Right lobe of liver (tissue), 6 donors: ENCODE results near the gene GATM. TPM values are rescaled to one million over a fixed set of nuclear protein-coding genes. Genes with fewer than 3 reads are reported as not detected.
A peak's percentile ranks its signal among the peaks of the same experiment; 100 is the strongest.

Experiments
- ATAC-seq, 4 donors: fragments of 200-7000 bp; cut with Tn5 transposase; one replicate each; pipeline ENCODE4 v1.9.1; 2020; ENCODE audit warnings: mild to moderate bottlenecking in 4 of 4, moderate library complexity in 4 of 4
- DNase-seq, 3 donors: peaks; one replicate each; pipeline ENCODE4 v3.0.0-alpha.2; 2020
- H3K27ac ChIP-seq, 3 donors: fragments of 200-600 bp; one replicate each; pipeline ENCODE4 v1.8.0; 2022
- H3K27me3 ChIP-seq, 2 donors: fragments of 200-600 bp; one replicate each; pipeline ENCODE4 v1.8.0; 2022
- H3K36me3 ChIP-seq, 4 donors: fragments of 200-600 bp; sonication (generic) in 1 of 4; one replicate each; pipeline versions ENCODE4 v1.5.1 to v1.8.0; 2017 to 2022; ENCODE audit warnings: control low read depth in 1 of 4
- H3K4me1 ChIP-seq, 4 donors: fragments of 200-600 bp; sonication (generic) in 1 of 4; one replicate each; pipeline versions ENCODE4 v1.5.1 to v1.8.0; 2017 to 2022; ENCODE audit warnings: control low read depth in 1 of 4
- H3K4me3 ChIP-seq, 3 donors: fragments of 200-600 bp; one replicate each; pipeline ENCODE4 v1.8.0; 2022
- H3K9me3 ChIP-seq, 4 donors: fragments of 200-600 bp; sonication (generic) in 1 of 4; one replicate each; pipeline versions ENCODE4 v1.5.1 to v1.8.0; 2017 to 2022; ENCODE audit warnings: control low read depth in 1 of 4
- POLR2A ChIP-seq: fragments of 450-650 bp; IDR thresholded peaks from one replicate; pipeline ENCODE4 v1.6.1; 2017; ENCODE audit warnings: antibody characterized with exemption, mild to moderate bottlenecking
- WGBS: methylation state at CpG from one replicate; pipeline ENCODE4 v1.1.6; 2018; ENCODE audit warnings: low coverage, low lambda C conversion rate; ENCODE audit not compliant: insufficient coverage; ENCODE audit errors: missing lambda C conversion rate; 5-methylcytosine and 5-hydroxymethylcytosine counted together
- intact Hi-C, 2 donors: fragments of 100-400 bp; cut with DNase I; formaldehyde crosslinking; loops; one replicate each; pipeline versions ENCODE4 v1.11.2 to v1.14.1; 2022
- total RNA-seq, 6 experiments: library from RNA; depleted of rRNA in 2 of 6; stranded (reverse); fragments of >200 nt in 2 of 6; fragmentation: NEBNext Ultra II Directional in 3 of 6; extraction: Animal tissue kit (Norgen Biotek cat#: 25700) in 3 of 6; gene quantifications; one replicate each; pipeline versions ENCODE4 v1.1.0 to v1.2.4, GENCODE V29; 2016 to 2023
- TF ChIP-seq, protein P1 (sequence below), 4 donors: fragments of 200-600 bp in 3 of 4; fragments of 450-650 bp in 1 of 4; IDR thresholded peaks; one replicate each; pipeline versions ENCODE4 v1.5.1 to v1.8.0; 2016 to 2022; ENCODE audit warnings: antibody characterized with exemption in 4 of 4, mild to moderate bottlenecking in 2 of 4
- donor health status: DM: no; HTN: yes; CAD: no.
- donor health status: DM: no; HTN: no; CAD: no.
- donor health status: DM: no; HTN: no; CAD: no.
- donor health status: DM: no; HTN: yes; CAD: no.
- donor health status: DM: no; HTN: yes; CAD: no.

The GATM gene
- total RNA-seq, 6 experiments from 2014 or later = 404 to 1,363 (median 579) TPM

DNA sequence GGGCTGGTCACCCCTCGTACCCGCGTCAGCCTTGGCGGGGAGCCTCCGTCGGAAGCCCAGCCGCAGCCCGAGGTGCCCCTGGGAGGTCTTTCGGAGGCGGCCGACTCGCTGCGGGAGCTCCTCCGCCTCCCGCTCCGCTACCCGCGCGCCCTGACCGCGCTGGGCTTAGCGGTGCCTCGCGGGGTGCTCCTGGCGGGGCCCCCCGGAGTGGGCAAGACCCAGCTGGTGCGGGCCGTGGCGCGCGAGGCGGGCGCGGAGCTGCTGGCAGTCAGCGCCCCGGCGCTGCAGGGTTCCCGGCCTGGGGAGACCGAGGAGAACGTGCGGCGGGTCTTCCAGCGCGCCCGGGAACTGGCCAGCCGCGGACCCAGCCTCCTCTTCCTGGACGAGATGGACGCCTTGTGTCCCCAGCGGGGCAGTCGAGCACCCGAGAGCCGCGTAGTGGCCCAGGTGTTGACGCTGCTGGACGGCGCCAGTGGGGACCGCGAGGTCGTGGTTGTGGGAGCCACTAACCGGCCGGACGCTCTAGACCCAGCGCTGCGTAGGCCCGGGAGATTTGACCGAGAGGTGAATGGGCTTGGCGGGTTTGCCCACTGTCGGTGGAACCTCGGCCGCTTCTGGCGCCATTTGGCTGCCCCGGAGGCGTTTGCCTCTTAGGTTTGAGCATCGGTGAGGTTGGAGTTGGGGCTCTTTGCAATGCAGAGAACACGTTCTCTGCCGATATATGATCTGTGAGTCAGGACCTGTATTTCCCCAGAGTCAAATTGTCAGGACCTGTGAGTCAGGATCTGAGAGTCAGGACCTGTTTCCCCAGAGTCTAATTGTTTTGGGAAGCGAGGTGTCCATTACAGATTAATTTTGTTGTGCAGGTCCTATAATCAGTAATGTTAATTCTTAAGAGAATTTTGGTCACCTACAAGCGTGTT is 24.9 kb upstream of the GATM start:
- no peaks in the 10 kb centered on the region for H3K9me3 ChIP-seq
- intact Hi-C loops = no loop called here
- peaks cover 0 to 39% (median 13%) of the 10 kb centered on the region in 4 donors for H3K4me1 ChIP-seq
- DNase-seq (peak; percentile 70 to 77 (median 75)), ATAC-seq (peak; percentile 43 to 62 (median 54))
- peaks cover 0 to 32% (median 15%) of the 10 kb centered on the region in 4 donors for H3K36me3 ChIP-seq
- TF ChIP-seq, protein P1, sequence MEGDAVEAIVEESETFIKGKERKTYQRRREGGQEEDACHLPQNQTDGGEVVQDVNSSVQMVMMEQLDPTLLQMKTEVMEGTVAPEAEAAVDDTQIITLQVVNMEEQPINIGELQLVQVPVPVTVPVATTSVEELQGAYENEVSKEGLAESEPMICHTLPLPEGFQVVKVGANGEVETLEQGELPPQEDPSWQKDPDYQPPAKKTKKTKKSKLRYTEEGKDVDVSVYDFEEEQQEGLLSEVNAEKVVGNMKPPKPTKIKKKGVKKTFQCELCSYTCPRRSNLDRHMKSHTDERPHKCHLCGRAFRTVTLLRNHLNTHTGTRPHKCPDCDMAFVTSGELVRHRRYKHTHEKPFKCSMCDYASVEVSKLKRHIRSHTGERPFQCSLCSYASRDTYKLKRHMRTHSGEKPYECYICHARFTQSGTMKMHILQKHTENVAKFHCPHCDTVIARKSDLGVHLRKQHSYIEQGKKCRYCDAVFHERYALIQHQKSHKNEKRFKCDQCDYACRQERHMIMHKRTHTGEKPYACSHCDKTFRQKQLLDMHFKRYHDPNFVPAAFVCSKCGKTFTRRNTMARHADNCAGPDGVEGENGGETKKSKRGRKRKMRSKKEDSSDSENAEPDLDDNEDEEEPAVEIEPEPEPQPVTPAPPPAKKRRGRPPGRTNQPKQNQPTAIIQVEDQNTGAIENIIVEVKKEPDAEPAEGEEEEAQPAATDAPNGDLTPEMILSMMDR (IDR thresholded peaks at IDR 0.05) = no peak
- TF ChIP-seq POLR2A = no peak
- H3K27ac ChIP-seq = peak overlapping the region; percentile 80 to 88 (median 84)
- H3K27me3 ChIP-seq = no peaks in the 10 kb centered on the region
- peak overlapping the region; percentile 84 to 87 (median 87) for H3K4me3 ChIP-seq
- WGBS = 2% methylated on average over 18 of the region's 79 CpGs

DNA sequence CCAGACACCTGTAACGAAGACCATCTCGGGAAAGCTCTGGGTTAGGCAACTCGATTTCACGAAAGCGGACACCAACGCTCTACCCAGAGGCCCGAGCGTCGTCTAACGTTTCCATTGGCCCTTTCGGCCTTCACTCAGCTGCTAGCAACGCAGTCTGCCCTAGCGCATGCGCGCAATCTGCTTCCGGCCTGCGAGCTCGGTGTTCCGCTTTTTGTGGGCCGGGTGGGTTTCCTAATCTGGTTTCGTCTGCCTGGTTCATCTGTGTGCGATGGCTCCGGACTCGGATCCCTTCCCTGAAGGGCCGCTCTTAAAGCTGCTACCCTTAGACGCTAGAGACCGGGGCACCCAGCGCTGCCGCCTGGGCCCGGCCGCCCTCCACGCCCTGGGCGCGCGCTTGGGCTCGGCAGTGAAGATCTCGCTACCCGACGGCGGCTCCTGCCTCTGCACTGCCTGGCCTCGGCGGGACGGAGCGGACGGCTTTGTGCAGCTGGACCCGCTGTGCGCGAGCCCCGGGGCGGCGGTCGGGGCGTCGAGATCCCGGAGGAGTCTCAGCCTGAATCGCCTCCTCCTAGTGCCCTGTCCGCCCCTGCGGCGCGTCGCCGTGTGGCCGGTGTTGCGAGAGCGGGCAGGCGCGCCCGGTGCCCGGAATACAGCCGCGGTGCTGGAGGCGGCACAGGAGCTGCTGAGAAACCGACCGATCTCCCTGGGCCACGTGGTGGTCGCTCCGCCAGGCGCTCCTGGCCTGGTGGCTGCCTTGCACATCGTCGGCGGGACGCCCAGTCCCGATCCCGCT is 24.0 kb upstream of the GATM start:
- peak overlapping the region; percentile 84 to 87 (median 87) for H3K4me3 ChIP-seq
- 0% methylated on average over 19 of the region's 84 CpGs for WGBS
- peak; percentile 97 to 98 (median 98) for DNase-seq
- peak overlapping the region; percentile 84 to 88 (median 85) for H3K27ac ChIP-seq
- H3K36me3 ChIP-seq = peaks cover 0 to 24% (median 11%) of the 10 kb centered on the region in 4 donors
- no peaks in the 10 kb centered on the region for H3K27me3 ChIP-seq
- peaks cover 0 to 39% (median 13%) of the 10 kb centered on the region in 4 donors for H3K4me1 ChIP-seq
- H3K9me3 ChIP-seq = no peaks in the 10 kb centered on the region
- ATAC-seq = peak; percentile 85 to 94 (median 90)
- peak; percentile 89 for TF ChIP-seq POLR2A
- TF ChIP-seq, protein P1 (IDR thresholded peaks at IDR 0.05) = no peak
- intact Hi-C loops = no loop called here

DNA sequence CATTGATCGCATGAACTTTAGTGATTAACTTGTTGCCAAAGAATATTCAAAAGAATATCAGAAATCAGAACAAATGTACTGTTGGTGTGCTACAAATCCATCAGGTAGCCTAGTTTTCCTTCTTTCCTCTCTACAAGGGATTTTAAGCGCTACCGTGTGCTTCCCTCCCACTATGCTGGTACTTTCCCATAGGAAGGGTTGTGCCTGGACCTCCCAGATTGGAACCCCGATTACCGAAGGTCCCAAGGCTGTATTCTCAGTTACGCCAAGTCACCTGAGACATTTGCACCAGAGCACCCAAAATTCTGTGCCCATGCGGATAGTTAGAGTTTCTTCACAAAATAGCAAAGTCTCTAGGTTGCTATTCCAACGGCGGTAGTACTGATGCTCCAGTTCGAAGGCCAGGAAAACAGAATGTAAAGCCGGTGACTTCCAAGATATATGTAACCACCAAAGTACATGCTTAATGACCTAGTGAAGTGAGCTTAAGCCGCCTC is 23.4 kb upstream of the GATM start:
- no peak for TF ChIP-seq POLR2A
- TF ChIP-seq, protein P1 (IDR thresholded peaks at IDR 0.05) = peak in 1 of 4 donors; percentile 11
- Histone ChIP-seq H3K27me3 (no peaks in the 10 kb centered on the region), H3K36me3 (peaks cover 0 to 17% (median 8%) of the 10 kb centered on the region in 4 donors), H3K27ac (peak overlapping the region; percentile 84 to 88 (median 85)), H3K9me3 (no peaks in the 10 kb centered on the region), H3K4me1 (peaks cover 0 to 39% (median 13%) of the 10 kb centered on the region in 4 donors), H3K4me3 (peak overlapping the region; percentile 84 to 87 (median 87))
- WGBS = 2% methylated on average over 11 of the region's 12 CpGs
- intact Hi-C loops = no loop called here
- peak; percentile 7 to 11 (median 8) for ATAC-seq
- no peak for DNase-seq

DNA sequence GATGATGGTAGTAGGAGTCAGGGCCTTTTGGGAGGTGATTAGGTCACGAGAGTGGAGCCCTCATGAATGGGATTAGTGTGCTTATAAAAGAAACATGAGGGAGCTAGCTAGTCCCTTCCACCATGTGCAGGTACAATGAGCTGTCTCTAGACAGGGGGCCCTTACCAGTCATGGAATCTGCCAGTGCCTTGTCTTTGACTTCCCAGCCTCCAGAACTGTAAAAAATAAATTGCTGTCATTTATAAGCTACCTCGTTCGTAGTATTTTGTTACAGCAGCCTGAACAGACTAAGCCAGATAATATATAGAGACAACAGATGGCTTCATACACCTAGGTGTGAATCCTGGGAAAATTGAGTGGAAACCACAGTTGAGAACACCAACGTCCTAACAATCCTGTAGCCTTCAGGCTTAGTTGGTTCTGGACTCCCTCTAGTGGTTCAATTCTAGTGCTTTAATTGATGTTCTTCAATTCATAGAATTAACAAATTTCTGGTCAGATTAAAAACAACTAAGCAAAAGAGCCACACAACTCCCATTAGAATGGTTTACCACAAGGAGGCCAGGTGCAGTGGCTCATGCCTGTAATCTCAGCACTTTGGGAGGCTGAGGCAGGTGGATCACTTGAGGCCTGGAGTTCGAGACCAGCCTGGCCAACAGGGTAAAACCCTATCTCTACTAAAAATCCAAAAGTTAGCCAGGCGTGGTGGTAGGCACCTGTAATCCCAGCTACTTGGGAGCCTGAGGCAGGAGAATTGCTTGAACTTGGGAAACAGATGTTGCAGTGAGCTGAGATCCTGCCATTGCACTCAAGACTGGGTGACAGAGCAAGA is 21.3 kb upstream of the GATM start:
- 43% methylated on average over 5 of the region's 6 CpGs for WGBS
- no peak overlapping the region for H3K4me3 ChIP-seq
- intact Hi-C loops = loop anchor here in 1 of 2 donors (10.0 kb wide), 1 partner anchor 85 kb away; no protein-coding TSS in a partner anchor
- DNase-seq (no peak), ATAC-seq (peak; percentile 34 to 49 (median 37))
- no peak overlapping the region for H3K27ac ChIP-seq
- H3K9me3 ChIP-seq = no peaks in the 10 kb centered on the region
- H3K27me3 ChIP-seq = no peaks in the 10 kb centered on the region
- peaks cover 0 to 38% (median 13%) of the 10 kb centered on the region in 4 donors for H3K4me1 ChIP-seq
- TF ChIP-seq, protein P1 (IDR thresholded peaks at IDR 0.05) = peak; percentile 77 to 89 (median 80)
- no peak for TF ChIP-seq POLR2A
- no peaks in the 10 kb centered on the region for H3K36me3 ChIP-seq
